Activated naive CD8-positive, alpha-beta T cell treated with anti-CD3 and anti-CD28 coated beads for 36 hours (primary cell): ENCODE results near the gene VSX2. TPM values are rescaled to one million over a fixed set of nuclear protein-coding genes. Genes with fewer than 3 reads are reported as not detected.

Experiments
- DNase-seq: peaks from one replicate; pipeline ENCODE4 v3.0.0; 2021
- H3K27ac Mint-ChIP-seq: one replicate; pipeline ENCODE4 v1.8.0; 2022; ENCODE audit warnings: mild to moderate bottlenecking, moderate library complexity, mixed read lengths
- H3K27me3 Mint-ChIP-seq: one replicate; pipeline ENCODE4 v1.8.0; 2022; ENCODE audit warnings: mild to moderate bottlenecking, mixed read lengths
- H3K36me3 Mint-ChIP-seq: one replicate; pipeline ENCODE4 v1.8.0; 2021; ENCODE audit warnings: mild to moderate bottlenecking, mixed read lengths
- H3K4me1 Mint-ChIP-seq: one replicate; pipeline ENCODE4 v1.8.0; 2021; ENCODE audit warnings: mixed read lengths
- H3K4me3 Mint-ChIP-seq: one replicate; pipeline ENCODE4 v1.8.0; 2022; ENCODE audit warnings: mild to moderate bottlenecking, moderate library complexity, mixed read lengths
- H3K9me3 Mint-ChIP-seq: one replicate; pipeline ENCODE4 v1.8.0; 2022; ENCODE audit warnings: mixed read lengths
- total RNA-seq, 2 experiments: library from RNA; stranded (reverse); gene quantifications; one replicate each; pipeline ENCODE4 v1.2.3, GENCODE V29; 2021

Gene VSX2
- total RNA-seq, 2 experiments from 2014 or later, result not detected

DNA sequence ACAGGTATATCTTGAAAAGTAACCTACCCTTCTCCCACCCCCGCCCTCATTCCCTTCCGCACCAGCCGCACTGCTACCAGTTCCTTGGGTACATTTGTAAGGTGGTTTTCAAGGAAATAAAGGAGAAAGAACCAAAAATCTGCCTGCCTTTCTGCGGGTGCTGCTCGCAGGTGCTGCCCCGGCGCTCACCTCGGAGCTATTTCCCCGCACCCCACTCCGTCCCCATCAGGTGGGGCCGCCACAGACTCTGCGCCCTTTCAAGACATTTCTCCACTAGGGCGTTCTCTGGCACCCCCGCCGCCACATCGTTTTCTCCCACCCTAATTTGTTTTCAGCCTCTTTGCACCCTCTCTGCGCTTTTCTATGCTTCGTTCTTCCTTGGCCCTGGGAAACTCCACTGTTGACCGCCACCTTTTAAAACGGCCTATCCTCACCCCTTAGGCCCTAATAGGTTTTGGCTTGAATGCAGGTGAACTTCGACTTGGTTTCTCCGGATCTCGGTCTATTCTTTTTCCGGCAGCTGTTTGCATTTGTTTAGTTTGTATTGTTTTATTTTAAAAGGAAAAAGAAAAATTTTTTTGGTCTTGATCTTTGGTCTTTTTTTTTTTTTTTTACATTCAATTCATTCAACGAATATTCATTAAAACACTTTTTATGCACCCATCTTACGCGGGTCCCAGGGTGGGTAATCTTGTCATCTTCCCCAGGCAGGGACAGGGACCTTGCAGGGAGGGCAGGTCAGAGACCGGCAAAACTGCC is 3.0 kb downstream of the VSX2 start:
- Mint-ChIP-seq H3K4me3 (no peak overlapping the region), H3K4me1 (peaks cover 9% of the 10 kb centered on the region), H3K27ac (no peak overlapping the region), H3K9me3 (no peaks in the 10 kb centered on the region), H3K27me3 (peaks cover 96% of the 10 kb centered on the region), H3K36me3 (no peaks in the 10 kb centered on the region)
- no peak for DNase-seq

GRCh38 chr14:74242780-74243042 is 3.5 kb downstream of the VSX2 start:
- Mint-ChIP-seq H3K9me3 (no peaks in the 10 kb centered on the region), H3K27me3 (peaks cover 92% of the 10 kb centered on the region), H3K4me1 (peaks cover 9% of the 10 kb centered on the region), H3K27ac (no peak overlapping the region), H3K36me3 (no peaks in the 10 kb centered on the region), H3K4me3 (no peak overlapping the region)
- DNase-seq, result no peak

DNA sequence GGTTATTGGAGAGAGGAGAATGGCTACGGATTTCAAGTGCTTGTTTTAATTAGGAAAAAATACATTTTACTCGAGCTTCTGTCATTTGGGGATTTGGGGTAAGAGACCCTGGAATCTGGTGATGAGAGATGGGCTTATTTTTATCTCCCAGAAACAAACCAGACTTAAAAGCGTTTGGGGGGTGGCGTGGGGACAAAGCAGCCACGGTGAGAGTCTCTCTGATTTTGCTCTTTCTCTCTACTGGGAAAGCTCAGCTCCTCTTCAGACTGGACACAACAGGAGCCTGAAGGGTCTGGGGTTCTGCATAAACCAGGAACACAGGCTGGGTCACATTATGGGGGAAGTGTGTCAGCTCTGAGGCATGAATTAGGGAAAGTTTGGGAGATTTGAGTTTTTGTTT is 3.8 kb downstream of the VSX2 start:
- Mint-ChIP-seq H3K9me3 (no peaks in the 10 kb centered on the region), H3K27me3 (peaks cover 89% of the 10 kb centered on the region)

GRCh38 chr14:74244115-74244514 is 4.9 kb downstream of the VSX2 start:
- Mint-ChIP-seq H3K9me3 (no peaks in the 10 kb centered on the region), H3K4me1 (peaks cover 9% of the 10 kb centered on the region), H3K27ac (no peak overlapping the region), H3K36me3 (no peaks in the 10 kb centered on the region), H3K27me3 (peaks cover 86% of the 10 kb centered on the region), H3K4me3 (no peak overlapping the region)
- DNase-seq, result no peak

More for the DNA sequence above, 3.8 kb downstream of the VSX2 start:
- no peak overlapping the region for H3K27ac Mint-ChIP-seq
- no peak for DNase-seq
- H3K4me1 Mint-ChIP-seq, result peaks cover 9% of the 10 kb centered on the region
- H3K36me3 Mint-ChIP-seq, result no peaks in the 10 kb centered on the region
- H3K4me3 Mint-ChIP-seq, result no peak overlapping the region

DNA sequence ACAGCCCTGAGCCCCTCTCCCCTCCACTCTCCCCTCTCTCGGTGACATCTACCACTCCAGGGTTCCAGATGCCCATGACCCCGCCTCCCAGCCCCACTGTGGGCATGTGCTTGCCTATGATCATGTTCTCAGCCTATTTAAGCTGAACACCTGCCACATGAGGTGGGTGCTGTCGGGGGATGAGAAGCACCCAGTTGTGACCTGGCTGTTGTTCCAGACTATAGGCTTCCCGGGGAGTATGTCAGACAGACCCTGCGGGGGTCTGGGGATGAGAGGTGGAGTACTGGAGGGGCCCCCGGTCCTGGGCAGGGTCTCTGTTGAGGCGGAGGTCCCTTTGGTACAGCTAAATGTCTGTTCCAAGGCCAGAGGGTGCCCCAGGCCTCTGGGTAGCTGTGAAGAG is 6.0 kb downstream of the VSX2 start:
- Mint-ChIP-seq H3K27ac (no peak overlapping the region), H3K9me3 (no peaks in the 10 kb centered on the region), H3K36me3 (no peaks in the 10 kb centered on the region)

DNA sequence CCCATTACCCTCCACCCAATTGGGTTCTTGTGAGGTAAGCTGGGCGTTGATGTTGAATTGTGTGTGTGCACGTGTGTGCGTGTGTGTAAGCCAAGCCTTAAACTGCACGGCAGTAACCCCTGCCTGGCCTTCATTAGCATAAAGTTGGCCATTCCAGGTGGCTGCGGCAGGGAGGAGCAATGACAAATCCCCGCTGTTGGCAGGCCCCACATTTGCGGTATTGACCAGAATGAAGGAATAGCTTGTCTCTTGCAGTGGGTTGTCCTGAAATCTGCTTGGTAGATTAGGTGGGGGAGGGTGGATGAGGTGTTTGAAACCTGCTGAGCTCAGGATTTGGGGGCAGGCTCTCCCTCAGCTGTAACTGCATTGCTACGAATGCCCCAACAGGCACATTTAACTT is 7.3 kb downstream of the VSX2 start:
- Mint-ChIP-seq H3K9me3 (no peaks in the 10 kb centered on the region), H3K4me1 (peaks cover 9% of the 10 kb centered on the region), H3K27ac (no peak overlapping the region), H3K4me3 (no peak overlapping the region), H3K36me3 (no peaks in the 10 kb centered on the region), H3K27me3 (peaks cover 77% of the 10 kb centered on the region)
- DNase-seq, result no peak

More for the DNA sequence above, 6.0 kb downstream of the VSX2 start:
- Mint-ChIP-seq H3K27me3 (peaks cover 87% of the 10 kb centered on the region), H3K4me1 (peaks cover 9% of the 10 kb centered on the region), H3K4me3 (no peak overlapping the region)
- DNase-seq, result no peak

GRCh38 chr14:74248017-74248416 is 8.8 kb downstream of the VSX2 start:
- H3K27me3 Mint-ChIP-seq, result peaks cover 67% of the 10 kb centered on the region
- no peak overlapping the region for H3K27ac Mint-ChIP-seq
- H3K36me3 Mint-ChIP-seq, result no peaks in the 10 kb centered on the region
- H3K4me3 Mint-ChIP-seq, result no peak overlapping the region
- peaks cover 5% of the 10 kb centered on the region for H3K4me1 Mint-ChIP-seq
- H3K9me3 Mint-ChIP-seq, result no peaks in the 10 kb centered on the region
- no peak for DNase-seq

- Mint-ChIP-seq H3K9me3 (no peaks in the 10 kb centered on the region), H3K4me3 (no peak overlapping the region), H3K27ac (no peak overlapping the region), H3K27me3 (peaks cover 54% of the 10 kb centered on the region), H3K36me3 (no peaks in the 10 kb centered on the region), H3K4me1 (peaks cover 5% of the 10 kb centered on the region)
- DNase-seq, result no peak
Observed at GRCh38 chr14:74249433-74250375, 10.5 kb downstream of the VSX2 start.

DNA sequence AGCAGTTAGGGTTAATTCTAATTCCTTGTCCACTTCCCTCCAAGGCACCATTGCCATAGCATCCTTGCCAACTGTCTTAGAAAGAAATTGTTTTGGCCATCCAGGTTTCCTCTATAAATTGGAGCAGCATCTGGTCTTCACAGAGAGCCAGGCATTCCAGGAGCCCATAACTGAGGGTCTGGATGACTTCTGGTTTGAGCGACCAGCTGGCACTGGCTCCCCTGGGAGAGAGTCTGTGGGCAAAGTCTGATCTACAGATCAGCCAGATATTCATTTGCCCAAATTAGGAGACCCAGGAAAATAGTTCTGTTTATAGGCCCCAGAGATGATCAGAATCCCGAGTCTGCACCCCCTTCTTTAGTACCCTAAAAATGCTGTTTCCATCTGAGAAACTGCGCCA is 16.0 kb downstream of the VSX2 start:
- H3K27ac Mint-ChIP-seq, result no peak overlapping the region
- H3K9me3 Mint-ChIP-seq, result no peaks in the 10 kb centered on the region
- no peak for DNase-seq
- peaks cover 13% of the 10 kb centered on the region for H3K4me1 Mint-ChIP-seq
- H3K27me3 Mint-ChIP-seq, result peaks cover 11% of the 10 kb centered on the region
- no peaks in the 10 kb centered on the region for H3K36me3 Mint-ChIP-seq
- H3K4me3 Mint-ChIP-seq, result no peak overlapping the region

DNA sequence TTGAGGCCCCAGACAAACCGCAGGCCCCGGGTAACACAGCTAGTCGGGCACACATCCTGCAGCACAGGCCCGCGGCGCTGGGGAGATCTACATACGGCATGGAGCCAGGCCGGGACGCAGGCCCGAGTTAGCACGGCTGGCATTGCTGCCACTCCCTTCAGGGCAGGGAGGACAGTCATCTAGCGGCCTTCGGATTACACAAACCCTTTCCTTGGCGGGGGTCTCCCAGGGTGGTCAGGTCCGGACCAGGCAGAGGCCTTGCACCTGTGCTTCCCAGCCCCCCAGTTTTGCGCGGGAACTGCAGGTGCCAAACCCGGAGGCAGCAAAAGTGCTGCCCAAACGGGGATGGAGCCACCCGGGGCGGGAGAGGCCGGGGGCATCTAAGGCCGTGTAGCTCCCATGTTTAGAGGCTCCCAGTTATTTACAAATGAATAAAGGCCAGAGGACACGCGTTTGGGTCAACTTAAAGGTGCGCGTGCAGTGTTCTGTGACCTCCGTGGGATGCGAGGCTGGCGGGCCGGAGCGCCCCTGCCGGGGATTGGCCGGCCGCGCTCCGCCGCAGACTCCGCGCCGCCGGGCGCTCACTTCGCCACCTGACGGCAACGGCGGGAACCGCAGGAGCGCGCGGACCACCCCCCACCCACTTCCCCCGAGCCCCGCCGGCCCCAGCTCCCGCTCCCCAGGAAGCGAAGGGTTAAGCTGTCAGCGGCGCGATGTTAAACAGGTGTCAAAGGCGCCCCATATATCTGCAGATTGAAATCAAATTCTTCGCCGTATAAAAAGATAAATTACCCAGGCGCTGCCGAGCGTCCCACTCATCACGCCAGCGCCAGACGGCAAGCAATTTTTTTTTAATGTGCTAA is 18.1 kb downstream of the VSX2 start:
- Mint-ChIP-seq H3K27ac (no peak overlapping the region), H3K9me3 (no peaks in the 10 kb centered on the region), H3K36me3 (no peaks in the 10 kb centered on the region), H3K27me3 (peaks cover 5% of the 10 kb centered on the region), H3K4me1 (peaks cover 8% of the 10 kb centered on the region), H3K4me3 (peak overlapping the region; percentile 79)
- DNase-seq, result peak; percentile 76

- Mint-ChIP-seq H3K27ac (no peak overlapping the region), H3K4me1 (peaks cover 8% of the 10 kb centered on the region), H3K27me3 (peaks cover 2% of the 10 kb centered on the region), H3K4me3 (peak overlapping the region; percentile 79), H3K36me3 (no peaks in the 10 kb centered on the region), H3K9me3 (no peaks in the 10 kb centered on the region)
- DNase-seq, result no peak
Observed at GRCh38 chr14:74257941-74258763, 18.9 kb downstream of the VSX2 start.

DNA sequence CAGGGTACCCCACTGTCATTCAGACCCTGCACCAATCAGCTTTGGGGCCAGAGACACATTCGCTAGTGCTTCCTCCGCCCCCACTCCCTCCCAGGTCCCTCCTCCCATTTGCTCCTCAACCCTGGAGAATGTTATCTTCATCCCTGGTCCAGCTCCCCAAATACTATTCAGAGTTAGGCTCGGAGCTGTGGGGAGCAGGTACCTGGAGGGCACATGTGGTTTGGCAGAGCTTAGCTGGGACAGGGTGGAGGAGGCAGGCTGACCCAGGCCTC is 19.5 kb downstream of the VSX2 start:
- Mint-ChIP-seq H3K36me3 (no peaks in the 10 kb centered on the region), H3K4me1 (peaks cover 8% of the 10 kb centered on the region), H3K9me3 (no peaks in the 10 kb centered on the region), H3K27ac (no peak overlapping the region), H3K4me3 (no peak overlapping the region), H3K27me3 (no peaks in the 10 kb centered on the region)
- no peak for DNase-seq

DNA sequence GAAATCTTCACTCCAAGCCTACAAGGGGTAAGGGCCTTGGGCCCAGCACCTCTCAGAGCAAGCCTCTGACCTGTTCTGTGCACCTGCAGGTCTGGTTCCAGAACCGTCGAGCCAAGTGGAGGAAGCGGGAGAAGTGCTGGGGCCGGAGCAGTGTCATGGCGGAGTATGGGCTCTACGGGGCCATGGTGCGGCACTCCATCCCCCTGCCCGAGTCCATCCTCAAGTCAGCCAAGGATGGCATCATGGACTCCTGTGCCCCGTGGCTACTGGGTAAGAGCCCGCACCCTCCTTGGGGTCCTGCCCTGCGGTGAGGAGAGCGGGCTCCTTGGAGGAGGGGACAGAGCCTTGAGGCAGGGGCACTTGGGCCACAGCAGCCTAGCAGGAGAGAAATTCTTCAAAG is 20.3 kb downstream of the VSX2 start:
- H3K36me3 Mint-ChIP-seq, result no peaks in the 10 kb centered on the region
- no peak for DNase-seq
- H3K4me3 Mint-ChIP-seq, result no peak overlapping the region
- no peak overlapping the region for H3K27ac Mint-ChIP-seq
- no peaks in the 10 kb centered on the region for H3K9me3 Mint-ChIP-seq
- peaks cover 8% of the 10 kb centered on the region for H3K4me1 Mint-ChIP-seq
- no peaks in the 10 kb centered on the region for H3K27me3 Mint-ChIP-seq

- Mint-ChIP-seq H3K4me3 (no peak overlapping the region), H3K27me3 (no peaks in the 10 kb centered on the region), H3K36me3 (no peaks in the 10 kb centered on the region), H3K9me3 (no peaks in the 10 kb centered on the region), H3K4me1 (peaks cover 8% of the 10 kb centered on the region), H3K27ac (no peak overlapping the region)
- DNase-seq, result no peak
Observed at GRCh38 chr14:74260525-74261233, 21.4 kb downstream of the VSX2 start.
